OCI-LY1 (cell line): ENCODE data around the gene SP100.

ENCODE experiments used
- H2AFZ ChIP-seq: fragments of 200-600 bp; sonication (generic), shearing (Covaris generic); 2 replicates; pipeline ENCODE4 v1.6.0; 2014; ENCODE audit warnings: antibody characterized with exemption, mild to moderate bottlenecking, low read length
- H3F3A ChIP-seq: fragments of 200-600 bp; sonication (generic), shearing (Covaris generic); 2 replicates; pipeline ENCODE4 v1.6.0; 2014; ENCODE audit warnings: mild to moderate bottlenecking, antibody characterized with exemption, low read length, moderate library complexity; ENCODE audit not compliant: insufficient read depth
- H3K27ac ChIP-seq: fragments of 200-600 bp; sonication (generic); 2 replicates; pipeline ENCODE4 v1.5.1; 2014; ENCODE audit warnings: low read length, mixed run types, mild to moderate bottlenecking, low read depth; ENCODE audit not compliant: poor library complexity, severe bottlenecking
- H3K27me3 ChIP-seq: fragments of 200-600 bp; sonication (generic); 2 replicates; pipeline ENCODE4 v1.6.0; 2014; ENCODE audit warnings: antibody characterized with exemption, mild to moderate bottlenecking, low read length, moderate library complexity; ENCODE audit not compliant: insufficient read depth
- H3K36me3 ChIP-seq: fragments of 200-600 bp; sonication (generic); 2 replicates; pipeline ENCODE4 v1.6.1; 2014; ENCODE audit warnings: mild to moderate bottlenecking, antibody characterized with exemption, low read length, moderate library complexity, mixed read lengths; ENCODE audit not compliant: insufficient read depth
- H3K4me1 ChIP-seq: fragments of 200-600 bp; sonication (generic); 2 replicates; pipeline ENCODE4 v1.5.1; 2014; ENCODE audit warnings: mild to moderate bottlenecking, low read length, moderate library complexity; ENCODE audit not compliant: insufficient read depth, severe bottlenecking
- H3K4me2 ChIP-seq: fragments of 200-600 bp; sonication (generic), shearing (Covaris generic); 2 replicates; pipeline ENCODE4 v1.6.1; 2014; ENCODE audit warnings: low read length
- H3K4me3 ChIP-seq: fragments of 200-600 bp; sonication (generic); 2 replicates; pipeline ENCODE4 v1.5.1; 2014; ENCODE audit warnings: low read length, low read depth, mild to moderate bottlenecking, mixed read lengths; ENCODE audit not compliant: poor library complexity, severe bottlenecking
- H3K79me2 ChIP-seq: fragments of 200-600 bp; shearing (Covaris generic); 2 replicates; pipeline ENCODE4 v1.6.1; 2016; ENCODE audit warnings: mixed run types, low read length, mixed read lengths; ENCODE audit not compliant: insufficient read depth
- H3K9ac ChIP-seq: fragments of 200-600 bp; sonication (generic), shearing (Covaris generic); 2 replicates; pipeline ENCODE4 v1.6.1; 2014; ENCODE audit warnings: mild to moderate bottlenecking, low read length, mixed read lengths
- H3K9me2 ChIP-seq: fragments of 200-600 bp; sonication (generic), shearing (Covaris generic); 2 replicates; pipeline ENCODE4 v1.6.1; 2014; ENCODE audit warnings: low read depth, mild to moderate bottlenecking, low read length, mixed read lengths
- H3K9me3 ChIP-seq: fragments of 200-600 bp; shearing (Covaris generic); 2 replicates; pipeline ENCODE4 v1.6.1; 2014; ENCODE audit warnings: low read length, mixed read lengths
- H4K20me1 ChIP-seq: fragments of 200-600 bp; sonication (generic), shearing (Covaris generic); 2 replicates; pipeline ENCODE4 v1.6.0; 2016; ENCODE audit warnings: mild to moderate bottlenecking, low read length; ENCODE audit not compliant: insufficient read depth
- CTCF ChIP-seq: fragments of 200-600 bp; sonication (generic), shearing (Covaris generic); IDR thresholded peaks from 2 replicates; pipeline ENCODE4 v1.5.1; 2017; ENCODE audit warnings: mild to moderate bottlenecking, antibody characterized with exemption, low read length, moderate library complexity, mixed read lengths
- EZH2 ChIP-seq: fragments of 200-600 bp; sonication (generic), shearing (Covaris generic); IDR thresholded peaks from 2 replicates; pipeline ENCODE4 v1.8.0; 2017; ENCODE audit warnings: borderline replicate concordance, mixed run types, mild to moderate bottlenecking, antibody characterized with exemption, low read length, moderate library complexity, mixed read lengths

Gene SP100

DNA sequence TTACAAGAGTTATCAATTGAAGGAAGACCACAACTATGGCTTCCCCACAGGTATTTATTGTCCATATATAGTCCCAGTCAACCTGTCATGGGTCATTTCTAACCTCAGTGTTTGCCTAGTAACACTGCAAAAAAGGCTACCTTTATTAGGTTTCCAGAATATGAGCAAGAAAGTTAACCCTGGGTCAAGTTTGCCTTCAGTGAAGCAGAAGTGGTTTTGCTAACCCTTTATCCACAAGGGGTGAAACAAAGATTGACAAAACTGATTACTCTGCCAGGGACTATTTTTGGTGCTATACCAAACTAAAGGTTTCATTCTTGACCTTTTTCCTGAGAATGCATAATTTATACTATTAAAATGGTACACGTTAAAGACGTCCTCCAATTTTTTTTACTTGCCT lies 28.8 kb downstream of the SP100 start:
- peaks cover 64% of the 10 kb centered on the region for H3K36me3 ChIP-seq
- H3K27ac ChIP-seq: no peak overlapping the region
- H3K4me3 ChIP-seq: no peak overlapping the region
- H3K4me2 ChIP-seq: no peak overlapping the region
- no peaks in the 10 kb centered on the region for H3K9me3 ChIP-seq
- H4K20me1 ChIP-seq: no peaks in the 10 kb centered on the region
- no peaks in the 10 kb centered on the region for H3F3A ChIP-seq
- H3K9ac ChIP-seq: no peak overlapping the region
- H3K79me2 ChIP-seq: 0 out of 2 replicates have a peak, but pooled peaks cover 14% of the 10 kb centered on the region
- TF ChIP-seq CTCF (no peak), EZH2 (no peak)
- no peak overlapping the region for H2AFZ ChIP-seq
- H3K4me1 ChIP-seq: peaks cover 38% of the 10 kb centered on the region
- no peaks in the 10 kb centered on the region for H3K9me2 ChIP-seq
- H3K27me3 ChIP-seq: no peaks in the 10 kb centered on the region

DNA sequence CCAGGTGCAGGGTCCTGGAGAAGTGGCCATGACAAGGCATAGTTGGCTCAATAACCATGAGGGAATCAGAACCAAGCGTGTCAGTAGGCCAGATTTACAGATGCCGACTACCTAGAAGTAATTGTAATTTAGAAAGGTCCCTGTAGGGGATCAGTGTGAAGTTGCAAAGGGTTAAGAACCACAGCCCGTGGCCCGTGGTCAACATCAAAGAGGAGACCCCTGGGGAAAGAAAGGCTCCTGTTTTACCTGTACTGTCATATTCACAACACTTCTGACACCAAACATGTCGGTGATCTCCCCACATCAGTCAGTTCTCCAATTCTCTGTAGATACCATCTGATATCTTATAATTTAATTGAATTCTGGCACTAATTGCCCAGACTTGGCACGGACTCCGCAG lies 31.0 kb downstream of the SP100 start:
- Histone ChIP-seq H3K9ac (no peak overlapping the region), H3K9me2 (no peaks in the 10 kb centered on the region), H3F3A (no peaks in the 10 kb centered on the region), H4K20me1 (no peaks in the 10 kb centered on the region), H3K79me2 (0 out of 2 replicates have a peak, but pooled peaks cover 2% of the 10 kb centered on the region), H3K36me3 (peaks cover 86% of the 10 kb centered on the region), H3K4me2 (no peak overlapping the region), H3K9me3 (no peaks in the 10 kb centered on the region), H3K4me3 (no peak overlapping the region), H3K27me3 (no peaks in the 10 kb centered on the region), H3K27ac (peak overlapping the region; percentile 54), H2AFZ (no peak overlapping the region), H3K4me1 (peaks cover 20% of the 10 kb centered on the region)
- TF ChIP-seq EZH2 (no peak), CTCF (no peak)

DNA sequence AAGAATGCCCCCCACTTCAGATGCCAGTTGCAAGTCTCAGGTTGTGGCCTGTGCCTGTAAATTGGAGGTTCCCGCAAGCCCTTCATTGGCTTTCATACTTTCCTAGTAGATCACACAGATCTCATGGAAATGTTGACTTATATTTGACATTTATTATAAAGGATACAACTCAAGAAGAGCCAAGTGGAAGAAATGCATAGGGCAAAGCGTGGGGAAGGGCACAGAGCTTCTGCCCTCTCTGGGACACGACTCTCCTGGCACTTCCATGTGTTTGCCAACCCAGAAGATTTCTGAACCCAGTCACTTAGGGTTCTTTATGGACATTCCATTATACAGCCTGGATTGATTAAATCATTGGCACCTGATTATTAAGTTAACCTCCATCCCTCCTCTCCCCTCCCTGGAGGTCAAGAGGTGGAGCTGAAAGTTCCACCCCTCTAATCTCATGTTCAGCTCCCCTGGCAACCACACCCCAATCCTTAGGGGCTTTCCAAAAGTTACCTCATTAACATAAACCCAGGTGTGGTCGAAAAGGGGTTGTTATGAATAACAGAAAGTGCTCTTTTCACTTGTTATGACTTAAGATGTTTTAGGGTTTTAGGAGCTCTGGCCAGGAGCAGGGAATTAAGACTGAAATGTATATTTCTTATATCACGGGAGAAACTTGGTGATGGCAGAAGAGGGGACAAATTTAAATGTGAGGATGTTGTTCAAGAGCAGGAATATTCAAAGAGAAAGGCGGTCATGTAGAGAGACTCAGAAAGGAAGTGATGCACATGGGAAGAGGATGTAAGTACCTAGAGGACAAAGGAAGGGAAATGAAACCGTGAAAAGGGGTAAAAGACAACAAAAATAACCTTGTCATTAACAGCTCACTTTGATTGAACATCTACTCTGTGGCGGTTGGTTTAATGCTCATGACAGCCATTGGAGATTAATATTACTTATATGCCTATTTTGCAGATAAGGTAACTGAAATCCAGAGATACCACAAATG lies 31.8 kb downstream of the SP100 start:
- Histone ChIP-seq H3K27me3 (no peaks in the 10 kb centered on the region), H3K9me3 (0 out of 2 replicates have a peak, but pooled peaks cover 3% of the 10 kb centered on the region), H3K27ac (peak overlapping the region; percentile 54), H3K79me2 (no peaks in the 10 kb centered on the region), H3K36me3 (peaks cover 92% of the 10 kb centered on the region), H2AFZ (no peak overlapping the region), H3F3A (no peaks in the 10 kb centered on the region), H3K4me3 (no peak overlapping the region), H4K20me1 (no peaks in the 10 kb centered on the region), H3K9me2 (no peaks in the 10 kb centered on the region), H3K4me2 (no peak overlapping the region; the same call in 1 of the 2 replicates), H3K4me1 (peaks cover 20% of the 10 kb centered on the region), H3K9ac (no peak overlapping the region)
- no peak for TF ChIP-seq CTCF
- no peak for TF ChIP-seq EZH2
